Right renal cortex interstitium (tissue), 3 donors: ENCODE results near the gene AUP1. TPM values are rescaled to one million over a fixed set of nuclear protein-coding genes. Genes with fewer than 3 reads are reported as not detected.
"Not testable (repeated sequence)": the region's sequence is repeated elsewhere in the genome, so short reads cannot be mapped to it uniquely, and the experiment has no call there.

Experiments used
- DNase-seq, 3 donors: peaks; one replicate each; pipeline ENCODE4 v3.0.0-alpha.2; 2013; ENCODE audit warnings: low read depth in 3 of 3, low spot score in 2 of 3
- polyA plus RNA-seq, 3 donors: library from polyadenylated mRNA; unstranded; fragments of 120-200 nt; gene quantifications; one replicate each; pipeline ENCODE4 v1.2.1, GENCODE V29; 2013; ENCODE audit not compliant: insufficient read length in 3 of 3

Gene AUP1
- 10 to 100 TPM; 92.5 to 99.8 (median 97.0) TPM for polyA plus RNA-seq

- DNase-seq = peak; percentile 92 to 98 (median 95)
These were observed at the start of gene AUP1, which contains the start of gene HTRA2 for GRCh38 chr2:74529357-74530238. Gene AUP1, minus strand, starts transcription at chr2:74529706. Its CDS starts 77 bp downstream, at chr2:74529629. Gene HTRA2, plus strand, starts transcription at chr2:74529933. Its CDS starts 74 bp downstream, at chr2:74530007.

DNA sequence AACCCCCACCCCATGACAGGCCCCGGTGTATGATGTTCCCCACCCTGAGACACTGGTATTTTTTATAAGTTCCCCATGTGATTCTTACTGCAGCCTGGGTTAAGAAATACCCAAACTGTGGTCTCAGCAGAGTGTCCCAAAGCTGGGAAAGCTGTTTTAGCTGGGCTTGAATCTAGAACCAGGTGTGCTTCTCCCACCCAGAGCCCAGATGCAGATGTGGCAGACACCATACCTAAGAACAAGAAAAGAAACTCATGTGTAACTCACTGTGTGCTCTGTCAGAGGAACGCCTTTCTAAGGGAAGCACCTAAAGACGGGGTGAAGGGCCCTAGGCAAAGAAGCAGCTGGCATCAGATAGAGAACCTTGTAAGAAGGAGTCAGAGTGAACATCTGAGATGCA is 48.9 kb upstream of the AUP1 start:
- no peak for DNase-seq

DNA sequence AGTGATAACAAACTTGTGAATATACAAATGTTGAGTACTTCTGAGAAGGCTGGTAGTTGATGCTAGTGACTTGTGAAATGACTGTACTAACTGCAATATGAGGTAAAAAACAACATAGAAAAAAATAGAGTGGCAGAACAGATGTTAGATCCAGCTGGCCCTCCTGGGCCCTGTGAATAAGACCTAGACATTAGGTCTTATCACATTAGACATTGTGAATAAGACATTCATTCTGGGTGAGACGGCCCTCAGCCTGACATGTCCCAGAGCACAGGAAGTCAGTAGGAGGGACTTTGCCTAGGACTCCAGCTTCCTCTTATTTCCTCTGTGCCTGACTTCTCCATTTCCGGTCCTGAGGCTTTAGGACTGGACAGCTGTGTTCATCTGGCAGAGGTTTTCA is 47.9 kb upstream of the AUP1 start:
- DNase-seq = no peak

DNA sequence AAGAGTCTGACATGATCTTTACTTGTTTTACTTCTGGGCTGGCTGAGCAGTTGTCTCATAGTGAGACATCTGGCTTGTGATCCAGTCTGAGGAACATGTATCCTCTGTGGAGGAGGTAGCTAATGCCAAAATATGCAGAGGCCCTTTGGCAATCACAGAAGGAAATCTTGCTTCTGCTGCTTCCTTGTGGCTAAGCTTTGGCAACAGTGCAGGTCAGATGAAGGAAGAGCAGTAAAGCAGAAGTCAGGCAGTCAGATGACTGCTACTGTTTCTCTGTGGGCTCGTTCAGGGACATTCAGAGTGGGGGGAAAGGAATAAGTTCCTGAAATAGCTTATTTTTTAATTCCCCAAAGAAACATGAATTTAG is 47.3 kb upstream of the AUP1 start:
- DNase-seq = no peak

DNA sequence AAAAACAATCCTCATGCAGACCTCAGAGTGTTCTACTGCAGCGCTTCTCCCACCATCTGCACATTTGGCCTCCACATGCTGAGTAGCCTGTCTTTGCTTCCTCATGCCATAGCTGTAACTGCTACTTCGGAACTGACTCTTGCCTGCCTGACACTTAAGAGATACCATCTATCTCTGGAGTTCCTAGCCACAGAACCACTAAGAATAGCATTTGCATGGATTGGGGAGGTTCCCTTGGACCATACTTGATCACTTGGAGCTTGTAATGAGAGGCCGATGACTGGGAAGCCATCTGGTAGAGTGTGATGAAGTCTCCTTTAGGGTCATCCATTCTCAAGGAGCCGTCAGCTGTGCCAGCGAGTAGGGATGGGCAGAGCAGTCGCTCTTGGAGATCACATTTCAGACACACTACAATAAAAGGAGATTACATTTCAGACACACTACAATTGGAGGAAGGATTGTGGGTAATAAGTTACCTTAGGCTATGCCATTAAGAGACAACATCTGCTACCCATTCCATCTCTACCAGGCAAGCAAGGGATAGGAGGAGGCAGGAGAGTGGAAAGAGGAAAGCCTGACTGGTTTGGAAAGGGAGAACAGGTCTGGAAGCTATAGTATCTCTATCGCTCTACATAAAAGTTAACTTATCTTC is 46.8 kb upstream of the AUP1 start:
- no peak for DNase-seq

DNA sequence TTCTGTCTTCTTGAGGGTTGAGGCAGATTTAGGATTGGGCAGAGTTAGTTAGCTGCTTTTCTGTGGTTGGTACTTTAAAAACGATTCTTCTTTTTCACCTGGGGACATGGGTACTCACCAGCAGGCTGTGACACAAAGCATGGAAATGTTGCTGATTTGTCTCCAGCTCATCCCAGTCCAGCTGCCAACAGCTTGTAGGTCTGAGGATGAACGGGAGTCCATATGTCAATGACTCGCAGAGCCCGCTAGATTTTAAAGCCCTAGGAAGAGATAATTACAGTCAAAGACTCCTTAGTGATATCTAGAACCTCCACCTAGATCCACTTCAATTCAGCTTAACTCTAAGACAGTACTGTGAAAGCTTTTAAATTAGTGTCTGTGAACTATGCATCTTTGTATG is 45.8 kb upstream of the AUP1 start:
- no peak for DNase-seq

DNA sequence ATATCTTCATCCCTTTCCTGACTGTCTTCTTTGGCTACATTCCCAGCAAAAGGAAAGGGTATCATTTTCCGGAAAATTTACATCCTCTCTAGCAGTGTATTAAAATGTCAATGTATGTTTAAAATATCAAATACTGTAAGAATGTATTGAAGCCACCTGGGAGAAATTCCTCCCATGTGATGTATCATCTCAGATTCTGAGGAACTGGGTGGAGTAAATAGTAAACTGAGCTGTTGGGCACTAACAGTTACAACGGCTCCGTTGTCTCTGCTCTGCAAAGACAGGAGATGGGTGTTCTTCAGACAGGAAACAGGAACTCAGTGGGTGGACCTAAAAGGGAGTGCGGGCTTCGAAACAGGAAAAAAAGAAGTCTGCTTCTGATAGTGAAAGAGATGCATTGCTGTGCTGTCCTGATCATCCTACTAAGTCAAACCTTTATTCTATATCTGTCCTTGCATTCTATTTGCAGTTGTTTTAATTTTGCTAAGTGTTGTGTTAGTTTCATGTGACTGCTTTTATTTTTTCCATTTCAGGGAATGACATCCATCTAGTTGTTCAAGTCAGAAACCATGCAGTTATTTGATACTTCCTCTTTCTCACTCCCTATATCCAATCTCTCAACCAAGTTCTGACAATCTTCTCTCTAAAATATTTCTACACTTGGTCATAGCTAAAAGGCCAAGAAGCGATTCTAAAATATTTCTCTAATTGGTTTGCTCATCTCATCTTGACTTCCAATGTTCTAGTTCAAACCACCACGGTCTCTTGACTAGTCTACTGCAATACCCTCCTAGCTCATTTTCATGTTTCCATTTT is 44.4 kb upstream of the AUP1 start:
- no peak for DNase-seq

DNA sequence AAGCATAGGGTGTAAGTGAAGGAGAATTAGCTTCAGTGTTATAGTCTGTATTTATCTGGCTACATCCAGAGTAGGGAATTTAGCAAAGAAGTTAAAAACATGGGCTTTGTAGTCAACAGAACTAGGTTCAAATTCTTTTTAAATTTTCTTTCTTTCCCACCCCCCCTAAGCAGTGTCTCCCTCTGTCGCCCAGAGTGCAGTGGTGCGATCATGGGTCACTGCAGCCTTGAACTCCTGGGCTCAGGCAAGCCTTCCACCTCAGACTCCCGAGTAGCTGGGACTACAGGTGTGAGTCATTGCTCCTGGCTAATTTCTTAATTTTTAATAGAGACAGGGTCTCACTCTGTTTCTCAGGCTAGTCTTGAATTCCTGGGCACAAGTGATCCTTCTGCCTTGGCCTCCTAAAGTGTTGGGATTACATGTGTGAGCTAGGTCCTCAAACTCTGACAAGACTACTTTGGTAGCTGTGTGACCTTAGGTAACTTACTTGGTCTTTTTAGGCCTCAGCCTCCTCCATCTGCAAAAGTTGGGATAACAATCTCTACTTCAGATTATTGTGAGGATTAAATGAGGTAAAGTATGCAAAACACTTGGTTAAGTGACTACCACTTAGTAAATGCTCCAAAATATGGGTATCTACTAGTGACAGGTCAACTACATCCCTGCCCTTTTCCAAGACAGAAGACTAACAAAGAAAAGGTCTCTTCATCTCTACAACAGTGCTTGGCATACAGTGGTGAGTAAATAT is 42.8 kb upstream of the AUP1 start:
- no peak for DNase-seq

DNA sequence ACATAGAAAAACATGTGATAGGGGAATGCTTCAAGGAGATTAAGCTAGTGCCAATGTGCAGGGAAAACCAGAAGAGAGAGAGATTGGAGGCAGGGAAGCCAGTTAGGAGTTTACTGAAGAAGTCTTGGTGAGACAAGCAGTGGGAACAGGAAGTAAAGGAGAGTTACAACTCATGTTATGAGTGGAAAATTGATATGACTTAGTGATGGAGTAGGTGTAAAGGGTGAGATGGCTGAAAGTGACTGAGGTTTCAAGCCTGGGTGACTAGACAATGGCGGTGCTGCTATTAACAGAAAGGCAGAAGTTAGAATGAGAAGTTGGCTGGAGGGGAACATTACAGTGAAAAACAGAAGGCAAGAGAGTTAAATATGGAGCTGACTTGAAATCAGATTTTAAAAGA is 41.6 kb upstream of the AUP1 start:
- no peak for DNase-seq

GRCh38 chr2:74569686-74570085 is 40.2 kb upstream of the AUP1 start:
- DNase-seq = no peak

DNA sequence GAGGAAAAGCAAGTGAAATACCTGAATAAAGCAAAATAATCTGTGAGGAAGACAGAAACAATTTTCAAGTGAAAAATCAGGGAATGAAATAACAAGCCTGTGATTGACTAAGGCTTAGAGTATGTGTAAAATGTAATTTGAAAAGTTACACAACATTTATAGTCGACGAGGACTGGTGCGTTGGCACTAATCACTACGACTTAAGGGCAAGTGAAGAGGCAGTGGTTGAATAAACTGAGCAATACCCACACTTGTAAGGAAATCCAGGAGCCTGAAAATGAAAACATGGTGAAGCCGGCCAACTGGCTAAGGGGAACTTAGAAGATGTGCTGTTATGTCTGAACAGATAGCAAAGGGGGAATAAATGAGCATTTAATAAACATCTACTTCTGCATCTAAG is 38.4 kb upstream of the AUP1 start:
- DNase-seq = no peak

DNA sequence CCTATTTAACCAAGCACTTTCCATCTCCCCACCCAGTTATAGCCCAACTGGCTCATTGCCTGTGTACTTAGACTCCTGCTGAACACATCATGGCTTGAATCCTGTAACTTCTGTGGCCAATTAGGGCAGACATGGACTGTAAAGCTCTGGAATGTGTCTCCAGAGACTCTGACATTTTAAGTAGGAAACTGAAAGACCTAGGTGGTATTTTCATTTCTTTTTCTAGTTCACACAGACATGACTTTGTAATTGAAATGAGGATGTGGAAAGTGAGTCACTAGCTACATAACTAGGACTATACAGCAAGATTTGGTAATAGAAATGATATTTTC is 37.2 kb upstream of the AUP1 start:
- DNase-seq = no peak

DNA sequence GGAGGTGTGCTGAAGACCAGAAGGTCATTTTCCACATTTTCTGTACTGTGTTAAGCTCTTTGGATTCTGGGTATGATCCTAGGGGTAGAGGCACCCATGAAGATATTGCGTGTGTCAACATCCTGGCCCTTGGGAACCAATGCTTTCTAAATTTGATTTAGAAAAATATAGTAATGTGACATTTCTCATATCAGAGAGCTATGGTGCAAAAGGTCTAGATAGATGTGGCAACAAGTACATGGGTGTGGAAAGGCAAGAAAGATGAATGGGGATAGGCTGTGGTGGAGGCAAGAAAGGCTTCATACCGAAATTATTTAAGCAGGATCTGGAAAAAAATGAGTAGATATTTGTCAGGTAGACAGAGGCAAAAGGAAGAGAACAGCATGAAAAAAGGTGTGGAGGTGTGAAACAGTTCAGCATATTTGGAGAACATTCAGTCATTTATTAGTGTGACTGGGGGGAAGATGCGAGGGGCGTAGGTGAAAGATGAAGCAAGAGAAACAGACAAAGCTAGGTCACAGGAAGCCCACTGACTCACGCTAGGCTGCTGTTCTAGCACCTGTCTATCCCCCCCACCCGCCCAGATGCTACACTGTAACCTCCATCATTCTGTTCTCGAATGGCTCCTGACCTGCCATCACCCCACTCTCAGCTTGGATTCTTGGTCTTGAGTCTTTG is 36.7 kb upstream of the AUP1 start:
- no peak for DNase-seq

DNA sequence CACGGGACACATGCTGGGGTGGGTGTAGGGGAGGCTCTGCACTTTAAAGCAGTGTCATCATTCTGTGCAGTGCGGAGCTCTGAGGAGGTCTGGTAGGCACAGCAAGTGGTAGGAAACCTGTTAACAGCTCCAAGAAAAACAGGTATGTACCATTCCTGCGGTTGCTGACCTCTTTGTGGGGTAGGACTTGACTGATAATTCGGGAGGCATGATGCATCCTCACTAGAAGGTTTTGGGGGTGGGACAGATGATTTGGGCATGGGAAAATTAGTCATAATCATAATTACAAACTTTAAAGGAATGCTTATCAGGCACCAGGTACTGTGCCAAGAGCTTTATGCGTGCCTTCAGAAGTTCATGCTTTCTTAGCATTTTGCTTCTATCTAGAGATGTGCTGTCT is 34.7 kb upstream of the AUP1 start:
- DNase-seq = no peak

GRCh38 chr2:74562126-74562775 is 32.7 kb upstream of the AUP1 start:
- no peak for DNase-seq

GRCh38 chr2:74561022-74561421 is 31.5 kb upstream of the AUP1 start:
- not testable (repeated sequence) for DNase-seq

DNA sequence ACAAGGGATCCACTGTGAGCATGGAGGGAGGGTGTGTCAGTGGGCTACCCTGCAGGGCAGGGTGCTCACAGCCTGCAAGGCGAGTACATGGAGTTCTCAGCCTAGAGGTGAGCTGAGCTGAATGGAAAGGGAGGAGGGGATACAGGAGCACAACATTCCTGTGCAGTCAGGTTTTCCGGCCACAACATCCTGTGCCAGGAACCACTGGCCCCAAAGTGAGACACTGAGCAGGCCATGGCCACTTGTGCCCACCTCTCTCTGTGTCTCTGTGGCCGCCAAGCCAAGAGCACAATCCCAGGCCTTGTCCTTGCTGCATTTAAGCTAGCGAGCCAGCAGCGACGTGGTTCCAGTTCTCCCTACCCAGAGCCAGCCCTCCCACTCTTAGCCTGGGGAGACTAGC is 31.1 kb upstream of the AUP1 start:
- no peak for DNase-seq

- no peak for DNase-seq
These were observed 30.4 kb upstream of the AUP1 start for GRCh38 chr2:74559912-74560311.
